ENCODE results near the gene PRXL2B. TPM values are rescaled to one million over a fixed set of nuclear protein-coding genes. Genes with fewer than 3 reads are reported as not detected.

PRXL2B gene
- total RNA-seq, 1 experiment from 2014 or later = 12.6 TPM

DNA sequence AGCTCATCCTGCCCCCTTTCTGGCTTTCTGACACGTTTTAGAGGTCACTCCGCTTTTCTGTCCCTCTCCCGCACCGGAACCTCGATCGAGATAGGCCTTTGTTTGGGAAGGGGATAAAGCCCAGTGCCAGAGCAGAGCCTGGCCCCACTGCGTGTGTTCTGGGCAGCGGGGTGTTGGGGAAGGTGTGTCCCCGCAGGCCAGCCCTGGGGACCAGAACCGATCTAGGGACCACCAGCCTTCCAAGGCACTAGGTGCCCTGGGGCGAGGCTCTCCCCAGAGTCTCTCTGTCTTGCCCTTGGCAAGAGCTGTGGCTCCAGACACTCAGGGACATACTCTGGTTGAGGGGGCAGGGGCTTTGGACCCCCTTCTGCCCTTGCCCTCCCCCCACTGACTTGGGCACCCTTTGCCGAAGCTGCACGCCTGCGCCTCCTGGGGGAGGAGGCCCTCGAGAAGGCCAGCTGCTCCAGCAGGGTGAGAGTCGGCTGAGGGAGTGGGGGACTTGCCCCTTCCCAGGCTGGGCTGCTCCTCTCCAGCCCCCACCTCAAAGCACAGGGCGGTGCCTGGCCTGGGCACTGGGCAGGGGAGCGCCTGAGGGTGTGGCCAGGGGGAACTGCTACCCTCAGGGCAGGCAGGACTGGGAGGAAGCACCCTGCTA, 16.4 kb downstream of the PRXL2B start:
- Mint-ChIP-seq H3K4me1 (ENCODE audit: insufficient read depth, unreplicated experiment) (no peaks in the 10 kb centered on the region), H3K4me3 (ENCODE audit: unreplicated experiment) (no peak overlapping the region), H3K27ac (ENCODE audit: low read depth, unreplicated experiment) (no peak overlapping the region), H3K27me3 (ENCODE audit: insufficient read depth, unreplicated experiment) (peaks cover 38% of the 10 kb centered on the region), H3K9me3 (ENCODE audit: unreplicated experiment) (no peaks in the 10 kb centered on the region), H3K36me3 (ENCODE audit: insufficient read depth, unreplicated experiment) (no peaks in the 10 kb centered on the region)
- no TSS peak for BruUV-seq (replicated peaks)
- TF ChIP-seq, protein P1, sequence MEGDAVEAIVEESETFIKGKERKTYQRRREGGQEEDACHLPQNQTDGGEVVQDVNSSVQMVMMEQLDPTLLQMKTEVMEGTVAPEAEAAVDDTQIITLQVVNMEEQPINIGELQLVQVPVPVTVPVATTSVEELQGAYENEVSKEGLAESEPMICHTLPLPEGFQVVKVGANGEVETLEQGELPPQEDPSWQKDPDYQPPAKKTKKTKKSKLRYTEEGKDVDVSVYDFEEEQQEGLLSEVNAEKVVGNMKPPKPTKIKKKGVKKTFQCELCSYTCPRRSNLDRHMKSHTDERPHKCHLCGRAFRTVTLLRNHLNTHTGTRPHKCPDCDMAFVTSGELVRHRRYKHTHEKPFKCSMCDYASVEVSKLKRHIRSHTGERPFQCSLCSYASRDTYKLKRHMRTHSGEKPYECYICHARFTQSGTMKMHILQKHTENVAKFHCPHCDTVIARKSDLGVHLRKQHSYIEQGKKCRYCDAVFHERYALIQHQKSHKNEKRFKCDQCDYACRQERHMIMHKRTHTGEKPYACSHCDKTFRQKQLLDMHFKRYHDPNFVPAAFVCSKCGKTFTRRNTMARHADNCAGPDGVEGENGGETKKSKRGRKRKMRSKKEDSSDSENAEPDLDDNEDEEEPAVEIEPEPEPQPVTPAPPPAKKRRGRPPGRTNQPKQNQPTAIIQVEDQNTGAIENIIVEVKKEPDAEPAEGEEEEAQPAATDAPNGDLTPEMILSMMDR (IDR thresholded peaks at IDR 0.05; ENCODE audit: unreplicated experiment) = no peak
- intact Hi-C loops (cut with micrococcal nuclease) = no loop called here
- ChIA-PET CTCF (interaction anchor here (0.6 kb wide), 1 partner anchor 56 kb away, joined by 3 read pairs; no protein-coding TSS in a partner anchor), POLR2A (no interaction called here)
- DNase-seq (ENCODE audit: unreplicated experiment) = no peak

- ChIA-PET CTCF (no interaction called here), POLR2A (no interaction called here)
- intact Hi-C loops (cut with micrococcal nuclease) = no loop called here
- no peak for DNase-seq (ENCODE audit: unreplicated experiment)
- no peak overlapping the region for H3K27ac Mint-ChIP-seq (ENCODE audit: low read depth, unreplicated experiment)
- no peaks in the 10 kb centered on the region for H3K4me1 Mint-ChIP-seq (ENCODE audit: insufficient read depth, unreplicated experiment)
- no peaks in the 10 kb centered on the region for H3K9me3 Mint-ChIP-seq (ENCODE audit: unreplicated experiment)
- no peaks in the 10 kb centered on the region for H3K36me3 Mint-ChIP-seq (ENCODE audit: insufficient read depth, unreplicated experiment)
- peaks cover 31% of the 10 kb centered on the region for H3K27me3 Mint-ChIP-seq (ENCODE audit: insufficient read depth, unreplicated experiment)
- TF ChIP-seq, protein P1 (IDR thresholded peaks at IDR 0.05; ENCODE audit: unreplicated experiment) = no peak
- H3K4me3 Mint-ChIP-seq (ENCODE audit: unreplicated experiment) = no peak overlapping the region
- BruUV-seq (replicated peaks) = no TSS peak
Observed at GRCh38 chr1:2603521-2604155, 17.1 kb downstream of the PRXL2B start.

GRCh38 chr1:2604156-2604843, 17.7 kb downstream of the PRXL2B start:
- H3K9me3 Mint-ChIP-seq (ENCODE audit: unreplicated experiment) = no peaks in the 10 kb centered on the region
- H3K27ac Mint-ChIP-seq (ENCODE audit: low read depth, unreplicated experiment) = no peak overlapping the region
- intact Hi-C loops (cut with micrococcal nuclease) = no loop called here
- no TSS peak for BruUV-seq (replicated peaks)
- no peak overlapping the region for H3K4me3 Mint-ChIP-seq (ENCODE audit: unreplicated experiment)
- no peaks in the 10 kb centered on the region for H3K4me1 Mint-ChIP-seq (ENCODE audit: insufficient read depth, unreplicated experiment)
- H3K27me3 Mint-ChIP-seq (ENCODE audit: insufficient read depth, unreplicated experiment) = peaks cover 26% of the 10 kb centered on the region
- DNase-seq (ENCODE audit: unreplicated experiment) = no peak
- H3K36me3 Mint-ChIP-seq (ENCODE audit: insufficient read depth, unreplicated experiment) = no peaks in the 10 kb centered on the region
- TF ChIP-seq, protein P1 (IDR thresholded peaks at IDR 0.05; ENCODE audit: unreplicated experiment) = no peak
- ChIA-PET CTCF (no interaction called here), POLR2A (no interaction called here)

DNA sequence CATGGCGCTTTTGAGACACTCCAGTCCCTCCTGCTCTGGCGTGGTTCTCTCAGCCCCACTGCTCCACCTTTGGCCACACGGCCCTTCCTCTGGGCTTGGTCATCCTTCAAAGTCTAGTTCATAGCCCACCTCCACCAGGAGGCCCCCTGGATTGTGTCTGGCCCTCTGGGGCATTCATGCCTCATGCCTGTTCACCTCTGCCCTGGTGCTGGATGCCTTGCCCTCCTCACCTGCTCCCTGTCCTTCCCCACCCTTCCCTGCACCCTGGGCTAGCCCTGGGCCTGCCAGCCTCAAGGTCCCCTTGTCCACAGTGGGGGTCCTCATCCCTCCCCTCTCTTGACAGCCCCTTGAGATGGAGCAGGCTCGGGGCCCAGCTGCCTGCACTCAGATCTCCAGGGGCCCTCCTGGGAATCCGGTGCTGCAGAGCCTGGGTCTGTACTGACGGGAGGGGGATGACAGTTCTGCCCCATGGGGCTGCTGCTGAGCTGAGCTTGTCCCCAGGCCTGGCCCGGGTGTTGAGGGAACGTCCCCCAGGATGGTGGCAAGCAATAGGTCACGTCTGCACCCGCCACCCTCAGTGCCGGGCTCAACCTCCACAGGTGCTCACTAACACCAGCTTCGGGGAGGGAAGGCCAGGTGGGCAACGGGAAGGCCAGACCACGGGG, 18.4 kb downstream of the PRXL2B start:
- Mint-ChIP-seq H3K4me1 (ENCODE audit: insufficient read depth, unreplicated experiment) (no peaks in the 10 kb centered on the region), H3K4me3 (ENCODE audit: unreplicated experiment) (no peak overlapping the region), H3K36me3 (ENCODE audit: insufficient read depth, unreplicated experiment) (no peaks in the 10 kb centered on the region), H3K9me3 (ENCODE audit: unreplicated experiment) (no peaks in the 10 kb centered on the region), H3K27ac (ENCODE audit: low read depth, unreplicated experiment) (no peak overlapping the region), H3K27me3 (ENCODE audit: insufficient read depth, unreplicated experiment) (peaks cover 26% of the 10 kb centered on the region)
- POLR2A ChIA-PET = no interaction called here
- no TSS peak for BruUV-seq (replicated peaks)
- TF ChIP-seq, protein P1 (IDR thresholded peaks at IDR 0.05; ENCODE audit: unreplicated experiment) = no peak
- CTCF ChIA-PET = no interaction called here
- intact Hi-C loops (cut with micrococcal nuclease) = no loop called here
- DNase-seq (ENCODE audit: unreplicated experiment) = no peak

Measured in MCF 10A (cell line).